ENCODE results near the gene CWF19L2. TPM values are rescaled to one million over a fixed set of nuclear protein-coding genes. Genes with fewer than 3 reads are reported as not detected.

CWF19L2 gene
- 15.3 and 21.3 TPM in 2 replicates for total RNA-seq

DNA sequence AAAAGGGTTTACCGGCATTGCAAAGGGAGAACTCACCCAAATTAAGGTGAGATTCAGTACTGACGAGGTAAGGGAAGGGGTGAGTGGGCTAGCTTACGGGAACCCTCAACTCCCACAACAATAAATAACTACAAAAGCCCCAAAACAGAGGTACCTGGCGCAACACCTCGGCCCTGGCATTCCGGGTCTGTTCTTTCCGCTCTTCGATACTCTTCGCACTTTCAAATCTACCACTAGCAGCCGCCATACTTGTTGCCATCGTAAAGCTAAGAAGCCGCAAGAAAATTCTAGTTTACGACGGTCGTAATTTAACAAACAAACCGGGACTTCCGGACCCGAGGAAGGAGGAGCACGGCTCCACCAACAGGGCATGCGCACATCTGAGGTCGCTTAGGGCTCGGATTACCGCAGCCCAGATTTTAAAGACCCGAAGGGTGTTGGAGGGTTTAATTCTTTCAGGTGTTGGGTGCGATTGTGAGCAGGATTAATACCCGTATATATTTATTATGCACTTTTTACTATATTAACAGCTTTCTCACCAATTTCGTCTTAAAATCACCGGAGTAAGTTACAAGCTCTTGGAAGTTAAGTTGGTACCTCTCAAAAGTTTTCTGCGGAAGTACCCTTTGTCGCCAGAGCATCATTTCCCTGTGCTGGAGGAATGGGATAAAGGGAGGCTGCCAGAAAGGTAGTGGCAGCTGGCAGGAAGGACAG is at the start of gene CWF19L2:
Gene CWF19L2, minus strand, starts transcription at position 268 of the 714 bp plus-strand sequence. Its CDS starts 9 bp downstream, at position 259.

Other genes with a start within 250 kb of the CWF19L2 start
- 14.1 and 15.3 TPM in 2 replicates for gene ALKBH8, start 107.9 kb upstream of the CWF19L2 start, total RNA-seq
- 1.3 and 6.3 TPM in 2 replicates for gene ELMOD1, start 133.3 kb upstream of the CWF19L2 start, total RNA-seq

All from thoracic aorta endothelial cell (primary cell).